HG02588 (cell line): Measurements from ENCODE around the gene TRIM60.
"Not testable (repeated sequence)": the region's sequence is repeated elsewhere in the genome, so short reads cannot be mapped to it uniquely, and the experiment has no call there.

Experiments
- ATAC-seq: cut with Tn5 transposase; IDR thresholded peaks from one replicate; pipeline ENCODE4 v1.9.1; 2021; ENCODE audit warnings: mild to moderate bottlenecking, moderate library complexity; ENCODE audit not compliant: unreplicated experiment

Gene TRIM60

GRCh38 chr4:165031436-165032211 lies at the start of gene TRIM60:
TRIM60 (plus strand) TSS chr4:165031999; CDS start chr4:165040073, 8,074 bp downstream.
- no peak for ATAC-seq

- no peak for ATAC-seq
Measured at GRCh38 chr4:164989471-164989870, 42.3 kb upstream of the TRIM60 start.

GRCh38 chr4:164990786-164991185 lies 41.0 kb upstream of the TRIM60 start:
- ATAC-seq, result not testable (repeated sequence)

- ATAC-seq, result not testable (repeated sequence)
Measured at GRCh38 chr4:164996123-164996522, 35.7 kb upstream of the TRIM60 start.

GRCh38 chr4:164997324-164997723 lies 34.5 kb upstream of the TRIM60 start:
- ATAC-seq, result no peak

- no peak for ATAC-seq
Measured at GRCh38 chr4:164997941-164998340, 33.9 kb upstream of the TRIM60 start.

- not testable (repeated sequence) for ATAC-seq
Measured at GRCh38 chr4:164998526-164999080, 33.2 kb upstream of the TRIM60 start.

GRCh38 chr4:165001957-165002356 lies 29.8 kb upstream of the TRIM60 start:
- not testable (repeated sequence) for ATAC-seq

- no peak for ATAC-seq
Measured at GRCh38 chr4:165005352-165005925, 26.4 kb upstream of the TRIM60 start.

GRCh38 chr4:165006456-165006855 lies 25.3 kb upstream of the TRIM60 start:
- no peak for ATAC-seq

- no peak for ATAC-seq
Measured at GRCh38 chr4:165006886-165007285, 24.9 kb upstream of the TRIM60 start.

GRCh38 chr4:165009493-165010227 lies 22.1 kb upstream of the TRIM60 start:
- ATAC-seq, result no peak

- ATAC-seq, result no peak
Measured at GRCh38 chr4:165010487-165010886, 21.3 kb upstream of the TRIM60 start.

GRCh38 chr4:165010991-165011390 lies 20.8 kb upstream of the TRIM60 start:
- no peak for ATAC-seq

GRCh38 chr4:165011403-165011802 lies 20.4 kb upstream of the TRIM60 start:
- no peak for ATAC-seq

- ATAC-seq, result no peak
Measured at GRCh38 chr4:165013691-165014090, 18.1 kb upstream of the TRIM60 start.

GRCh38 chr4:165016971-165017370 lies 14.8 kb upstream of the TRIM60 start:
- ATAC-seq, result peak; percentile 57

- ATAC-seq, result not testable (repeated sequence)
Measured at GRCh38 chr4:165019995-165020394, 11.8 kb upstream of the TRIM60 start.

- ATAC-seq, result not testable (repeated sequence)
Measured at GRCh38 chr4:165025782-165026181, 6.0 kb upstream of the TRIM60 start.

GRCh38 chr4:165027762-165028402 lies 3.9 kb upstream of the TRIM60 start:
- no peak for ATAC-seq

GRCh38 chr4:165048170-165048569 lies 16.4 kb downstream of the TRIM60 start:
- no peak for ATAC-seq
